SK-N-SH (cell line): ENCODE measurements around the gene GNAS. TPM values are rescaled to one million over a fixed set of nuclear protein-coding genes. Genes with fewer than 3 reads are reported as not detected.

Experiments
- CTCF ChIA-PET: fragments of 300-600, 350-600 bp; formaldehyde crosslinking; extraction: SDS; loops from one replicate; lab custom pipeline; 2021; lab: Yijun Ruan, JAX
- POLR2A ChIA-PET: fragments of 350-600 bp; sonication (Branson Sonifier 250); formaldehyde crosslinking; extraction: SDS; loops from one replicate; lab custom pipeline; 2020; ENCODE audit warnings: antibody characterized with exemption, inconsistent platforms; lab: Yijun Ruan, JAX
- DNase-seq: peaks from one replicate; pipeline ENCODE4 v3.0.0; 2012
- H2AFZ ChIP-seq: fragments of 200-600 bp; sonication (generic); 2 replicates; pipeline ENCODE4 v1.8.1; 2016; ENCODE audit warnings: antibody characterized with exemption, mild to moderate bottlenecking, low read depth
- H3F3A ChIP-seq: fragments of 200-600 bp; sonication (generic); replicated peaks from 2 replicates; pipeline ENCODE3; 2016; ENCODE audit warnings: antibody characterized with exemption, mild to moderate bottlenecking; ENCODE audit not compliant: insufficient read depth
- H3K27ac ChIP-seq, 2 experiments: fragments of 200-500 bp in 1 of 2; fragments of 200-600 bp in 1 of 2; sonication (Bioruptor generic) in 1 of 2; sonication (generic), shearing (Covaris generic) in 1 of 2; 2 replicates each; pipeline versions ENCODE4 v1.5.1 to v1.6.1; 2014 to 2016; ENCODE audit warnings: low read depth in 2 of 2, inconsistent platforms in 1 of 2, low read length in 1 of 2, mild to moderate bottlenecking in 1 of 2, mixed read lengths in 1 of 2
- H3K27me3 ChIP-seq: fragments of 200-600 bp; sonication (generic), shearing (Covaris generic); 2 replicates; pipeline ENCODE4 v1.6.1; 2016; ENCODE audit warnings: mixed run types; ENCODE audit not compliant: insufficient read depth
- H3K36me3 ChIP-seq, 2 experiments: fragments of 200-500 bp in 1 of 2; fragments of 200-600 bp in 1 of 2; sonication (Bioruptor generic) in 1 of 2; sonication (generic) in 1 of 2; replicated peaks in 1 of 2; 2 replicates each; pipeline versions ENCODE3 to v1.5.1; 2014 to 2016; ENCODE audit warnings: low read length in 1 of 2, mild to moderate bottlenecking in 1 of 2; ENCODE audit not compliant: insufficient read depth in 2 of 2, control insufficient read depth in 1 of 2
- H3K4me1 ChIP-seq, 2 experiments: fragments of 200-500 bp in 1 of 2; fragments of 200-600 bp in 1 of 2; sonication (Bioruptor generic) in 1 of 2; sonication (generic), shearing (Covaris generic) in 1 of 2; 2 replicates each; pipeline versions ENCODE4 v1.5.1 to v1.6.1; 2014 to 2016; ENCODE audit warnings: low read depth in 1 of 2, low read length in 1 of 2, mixed run types in 1 of 2; ENCODE audit not compliant: insufficient read depth in 2 of 2, control insufficient read depth in 1 of 2
- H3K4me2 ChIP-seq: fragments of 200-600 bp; sonication (generic), shearing (Covaris generic); 2 replicates; pipeline ENCODE4 v1.6.1; 2017; ENCODE audit warnings: mixed run types
- H3K4me3 ChIP-seq, 2 experiments: fragments of 200-500 bp in 1 of 2; fragments of 200-600 bp in 1 of 2; sonication (Bioruptor generic) in 1 of 2; sonication (generic), shearing (Covaris generic) in 1 of 2; 2 replicates each; pipeline versions ENCODE4 v1.5.1 to v1.8.1; 2014 to 2016; ENCODE audit warnings: low read depth in 2 of 2, inconsistent platforms in 1 of 2, low read length in 1 of 2, mild to moderate bottlenecking in 1 of 2, mixed read lengths in 1 of 2, moderate library complexity in 1 of 2
- H3K79me2 ChIP-seq: fragments of 200-600 bp; sonication (generic); 2 replicates; pipeline ENCODE4 v1.8.1; 2017; ENCODE audit warnings: mild to moderate bottlenecking; ENCODE audit not compliant: insufficient read depth
- H3K9ac ChIP-seq: fragments of 200-600 bp; sonication (generic); 2 replicates; pipeline ENCODE4 v1.6.1; 2017; ENCODE audit warnings: mixed run types
- H3K9me2 ChIP-seq: fragments of 200-600 bp; sonication (generic); 2 replicates; pipeline ENCODE4 v1.6.1; 2017; ENCODE audit warnings: mixed run types
- H3K9me3 ChIP-seq: fragments of 200-600 bp; sonication (generic); 2 replicates; pipeline ENCODE4 v1.6.1; 2017; ENCODE audit warnings: mixed run types, mild to moderate bottlenecking, moderate library complexity
- H4K20me1 ChIP-seq: fragments of 200-600 bp; sonication (generic); 2 replicates; pipeline ENCODE4 v1.6.1; 2017; ENCODE audit warnings: mild to moderate bottlenecking, mixed run types; ENCODE audit not compliant: insufficient read depth
- EZH2phosphoT487 ChIP-seq: fragments of 200-600 bp; sonication (generic); IDR thresholded peaks from 2 replicates; pipeline ENCODE4 v1.6.1; 2017; ENCODE audit warnings: low read depth, mixed run types, mild to moderate bottlenecking, antibody characterized with exemption, moderate library complexity, borderline replicate concordance
- FOSL2 ChIP-seq: IDR thresholded peaks from 2 replicates; pipeline ENCODE4 v1.4.0; 2012; ENCODE audit warnings: low read depth, mild to moderate bottlenecking, moderate library complexity, borderline replicate concordance
- FOXJ3 ChIP-seq: sonication (generic); formaldehyde crosslinking; IDR thresholded peaks from 2 replicates; pipeline ENCODE4 v1.5.1; 2020; ENCODE audit warnings: mild to moderate bottlenecking, missing genetic modification reagents
- FOXM1 ChIP-seq: IDR thresholded peaks from 2 replicates; pipeline ENCODE4 v1.4.0; 2012; ENCODE audit warnings: low read depth, mild to moderate bottlenecking
- GABPA ChIP-seq: IDR thresholded peaks from 2 replicates; pipeline ENCODE4 v1.4.0; 2012; ENCODE audit warnings: low read depth, mild to moderate bottlenecking
- GATA2 ChIP-seq: sonication (generic); formaldehyde crosslinking; IDR thresholded peaks from 2 replicates; pipeline ENCODE4 v1.5.0; 2020; ENCODE audit warnings: mild to moderate bottlenecking, missing genetic modification reagents
- MXI1 ChIP-seq: IDR thresholded peaks from 2 replicates; pipeline ENCODE4 v1.6.1; 2012; ENCODE audit warnings: mild to moderate bottlenecking, low read depth, low read length, improper control_type of control experiment
- NRF1 ChIP-seq: IDR thresholded peaks from 2 replicates; pipeline ENCODE4 v1.6.1; 2012; ENCODE audit warnings: low read depth, mild to moderate bottlenecking, low read length
- RCOR1 ChIP-seq: fragments of 150-350 bp; IDR thresholded peaks from 2 replicates; pipeline ENCODE4 v1.6.1; 2017; ENCODE audit warnings: antibody characterized with exemption, low read length
- RXRA ChIP-seq: IDR thresholded peaks from 2 replicates; pipeline ENCODE4 v1.4.0; 2012; ENCODE audit warnings: low read depth, mild to moderate bottlenecking, borderline replicate concordance
- SMC3 ChIP-seq: IDR thresholded peaks from 2 replicates; pipeline ENCODE4 v1.6.1; 2012; ENCODE audit warnings: low read depth, low read length, improper control_type of control experiment
- TAF1 ChIP-seq: IDR thresholded peaks from 2 replicates; pipeline ENCODE4 v1.6.1; 2012; ENCODE audit warnings: low read depth, mild to moderate bottlenecking, low read length, moderate library complexity, borderline replicate concordance
- TCF12 ChIP-seq: IDR thresholded peaks from 2 replicates; pipeline ENCODE4 v1.4.0; 2012
- TEAD4 ChIP-seq: IDR thresholded peaks from 2 replicates; pipeline ENCODE4 v1.4.0; 2012; ENCODE audit warnings: mild to moderate bottlenecking, borderline replicate concordance; ENCODE audit not compliant: insufficient read depth
- YY1 ChIP-seq: IDR thresholded peaks from 2 replicates; pipeline ENCODE4 v1.4.0; 2012; ENCODE audit warnings: low read depth, mild to moderate bottlenecking
- WGBS: methylation state at CpG from one replicate; pipeline ENCODE4 v1.1.6; 2017; ENCODE audit warnings: low lambda C conversion rate; 5-methylcytosine and 5-hydroxymethylcytosine counted together
- polyA plus RNA-seq, 3 experiments: library from polyadenylated mRNA; depleted of rRNA; stranded (reverse); fragments of >200 nt; gene quantifications; 2 replicates each; pipeline ENCODE4 v1.2.3, GENCODE V29; 2012
- TF ChIP-seq, protein P1 (sequence below): IDR thresholded peaks from 2 replicates; pipeline ENCODE4 v1.4.0; 2012; ENCODE audit warnings: low read depth, borderline replicate concordance
- TF ChIP-seq, protein P2 (sequence below): IDR thresholded peaks from 2 replicates; pipeline ENCODE4; 2012
- TF ChIP-seq, protein P3 (sequence below): fragments of 150-350 bp; IDR thresholded peaks from 2 replicates; pipeline ENCODE4 v1.6.1; 2016; ENCODE audit warnings: mild to moderate bottlenecking, low read depth, low read length

GNAS gene
- polyA plus RNA-seq, 1 of the 3 experiments (the other 2 are of a cell fraction) = 1,562 TPM

DNA sequence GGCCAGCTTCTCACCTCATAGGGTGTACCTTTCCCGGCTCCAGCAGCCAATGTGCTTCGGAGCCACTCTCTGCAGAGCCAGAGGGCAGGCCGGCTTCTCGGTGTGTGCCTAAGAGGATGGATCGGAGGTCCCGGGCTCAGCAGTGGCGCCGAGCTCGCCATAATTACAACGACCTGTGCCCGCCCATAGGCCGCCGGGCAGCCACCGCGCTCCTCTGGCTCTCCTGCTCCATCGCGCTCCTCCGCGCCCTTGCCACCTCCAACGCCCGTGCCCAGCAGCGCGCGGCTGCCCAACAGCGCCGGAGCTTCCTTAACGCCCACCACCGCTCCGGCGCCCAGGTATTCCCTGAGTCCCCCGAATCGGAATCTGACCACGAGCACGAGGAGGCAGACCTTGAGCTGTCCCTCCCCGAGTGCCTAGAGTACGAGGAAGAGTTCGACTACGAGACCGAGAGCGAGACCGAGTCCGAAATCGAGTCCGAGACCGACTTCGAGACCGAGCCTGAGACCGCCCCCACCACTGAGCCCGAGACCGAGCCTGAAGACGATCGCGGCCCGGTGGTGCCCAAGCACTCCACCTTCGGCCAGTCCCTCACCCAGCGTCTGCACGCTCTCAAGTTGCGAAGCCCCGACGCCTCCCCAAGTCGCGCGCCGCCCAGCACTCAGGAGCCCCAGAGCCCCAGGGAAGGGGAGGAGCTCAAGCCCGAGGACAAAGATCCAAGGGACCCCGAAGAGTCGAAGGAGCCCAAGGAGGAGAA is 12.3 kb upstream of the GNAS start:
- no peaks in the 10 kb centered on the region for H3K9me3 ChIP-seq
- H3K9me2 ChIP-seq = no peaks in the 10 kb centered on the region
- peak overlapping the region; percentile 77 for H3K4me2 ChIP-seq
- no peak for TF ChIP-seq FOXM1
- TF ChIP-seq GATA2 (CRISPR knock-in tag) = no peak
- no peak for TF ChIP-seq RCOR1
- TF ChIP-seq MXI1 = no peak
- no peak for TF ChIP-seq FOSL2
- no peak for TF ChIP-seq FOXJ3
- no peak for TF ChIP-seq NRF1
- no peak for TF ChIP-seq TAF1
- TF ChIP-seq, protein P1, sequence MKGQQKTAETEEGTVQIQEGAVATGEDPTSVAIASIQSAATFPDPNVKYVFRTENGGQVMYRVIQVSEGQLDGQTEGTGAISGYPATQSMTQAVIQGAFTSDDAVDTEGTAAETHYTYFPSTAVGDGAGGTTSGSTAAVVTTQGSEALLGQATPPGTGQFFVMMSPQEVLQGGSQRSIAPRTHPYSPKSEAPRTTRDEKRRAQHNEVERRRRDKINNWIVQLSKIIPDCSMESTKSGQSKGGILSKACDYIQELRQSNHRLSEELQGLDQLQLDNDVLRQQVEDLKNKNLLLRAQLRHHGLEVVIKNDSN = no peak
- TF ChIP-seq TCF12 = no peak
- no peak for TF ChIP-seq TEAD4
- no peak for TF ChIP-seq SMC3
- no peak for TF ChIP-seq EZH2phosphoT487
- TF ChIP-seq, protein P2, sequence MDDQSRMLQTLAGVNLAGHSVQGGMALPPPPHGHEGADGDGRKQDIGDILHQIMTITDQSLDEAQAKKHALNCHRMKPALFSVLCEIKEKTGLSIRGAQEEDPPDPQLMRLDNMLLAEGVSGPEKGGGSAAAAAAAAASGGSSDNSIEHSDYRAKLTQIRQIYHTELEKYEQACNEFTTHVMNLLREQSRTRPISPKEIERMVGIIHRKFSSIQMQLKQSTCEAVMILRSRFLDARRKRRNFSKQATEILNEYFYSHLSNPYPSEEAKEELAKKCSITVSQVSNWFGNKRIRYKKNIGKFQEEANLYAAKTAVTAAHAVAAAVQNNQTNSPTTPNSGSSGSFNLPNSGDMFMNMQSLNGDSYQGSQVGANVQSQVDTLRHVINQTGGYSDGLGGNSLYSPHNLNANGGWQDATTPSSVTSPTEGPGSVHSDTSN = no peak
- no peak for TF ChIP-seq RXRA
- TF ChIP-seq YY1 = no peak
- TF ChIP-seq, protein P3, sequence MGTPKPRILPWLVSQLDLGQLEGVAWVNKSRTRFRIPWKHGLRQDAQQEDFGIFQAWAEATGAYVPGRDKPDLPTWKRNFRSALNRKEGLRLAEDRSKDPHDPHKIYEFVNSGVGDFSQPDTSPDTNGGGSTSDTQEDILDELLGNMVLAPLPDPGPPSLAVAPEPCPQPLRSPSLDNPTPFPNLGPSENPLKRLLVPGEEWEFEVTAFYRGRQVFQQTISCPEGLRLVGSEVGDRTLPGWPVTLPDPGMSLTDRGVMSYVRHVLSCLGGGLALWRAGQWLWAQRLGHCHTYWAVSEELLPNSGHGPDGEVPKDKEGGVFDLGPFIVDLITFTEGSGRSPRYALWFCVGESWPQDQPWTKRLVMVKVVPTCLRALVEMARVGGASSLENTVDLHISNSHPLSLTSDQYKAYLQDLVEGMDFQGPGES = no peak
- TF ChIP-seq GABPA = no peak
- TF ChIP-seq, all 33 proteins: peak for 0
- Histone ChIP-seq H3K4me3 (peak overlapping the region; percentile 42 to 59), H3K4me1 (no peaks in the 10 kb centered on the region; a peak in 1 of 4 replicates), H4K20me1 (no peaks in the 10 kb centered on the region), H3K36me3 (no peaks in the 10 kb centered on the region), H3K27ac (no peak overlapping the region), H3K79me2 (peaks cover 10% of the 10 kb centered on the region), H3K27me3 (peaks cover 9% of the 10 kb centered on the region; the same call in 1 of the 2 replicates), H2AFZ (no peak overlapping the region), H3F3A (no peaks in the 10 kb centered on the region), H3K9ac (no peak overlapping the region)
- no peak for DNase-seq
- 70% methylated on average over 40 of the region's 67 CpGs for WGBS
- ChIA-PET POLR2A (interaction anchor here (1.1 kb wide), 2 partner anchors 189 to 627 kb away, joined by 3 to 4 read pairs; partner anchors contain the start of gene STX16), CTCF (interaction anchor here (0.8 to 5.3 kb wide), 25 partner anchors 11 to 1448 kb away, joined by 3 to 48 read pairs (median 5); partner anchors contain the start of gene STX16)
